Activated CD4-positive, CD25-positive, alpha-beta regulatory T cell treated with anti-CD3 and anti-CD28 coated beads, Interleukin-2, amount 50 U/mL, for 72 hours (primary cell): ENCODE results near the gene C1orf21.
"Not testable (repeated sequence)": the region's sequence is repeated elsewhere in the genome, so short reads cannot be mapped to it uniquely, and the experiment has no call there.

ENCODE experiments used
- DNase-seq: peaks from one replicate; pipeline ENCODE4 v3.0.0; 2021

C1orf21 gene

DNA sequence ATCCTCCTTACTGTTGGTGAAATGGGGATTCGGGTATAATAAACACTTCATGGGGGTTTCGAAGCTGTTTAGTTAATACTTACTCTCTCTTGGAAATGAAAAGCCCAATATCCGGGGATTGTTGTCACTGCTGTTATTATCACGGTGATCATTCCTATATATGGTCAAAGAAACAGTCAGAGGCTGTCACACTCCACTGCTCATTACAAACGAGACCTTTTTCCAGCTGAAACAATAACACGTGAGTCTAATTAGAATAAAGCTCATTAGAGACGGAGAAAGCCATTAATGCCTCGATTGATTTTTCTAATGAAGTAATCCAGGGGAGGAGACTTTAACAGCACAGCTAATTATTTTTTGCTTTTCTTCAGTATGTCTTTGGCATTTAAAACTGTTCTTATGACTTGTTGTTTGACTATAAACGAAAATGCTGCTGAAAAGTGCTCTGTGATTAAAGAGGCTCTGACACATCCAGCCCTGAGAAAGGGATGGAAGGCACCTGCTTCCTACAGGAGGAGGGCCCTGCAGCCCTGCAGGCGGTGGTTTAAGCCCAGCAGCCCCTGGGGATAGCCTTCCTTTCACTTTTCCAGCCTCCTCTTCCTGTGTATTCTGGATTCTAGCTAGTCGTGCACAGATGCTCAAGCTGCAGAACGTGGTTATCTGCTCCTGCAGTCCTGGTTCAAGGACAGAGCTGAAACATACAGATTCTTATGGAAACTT, 224.2 kb downstream of the C1orf21 start:
- DNase-seq: no peak

DNA sequence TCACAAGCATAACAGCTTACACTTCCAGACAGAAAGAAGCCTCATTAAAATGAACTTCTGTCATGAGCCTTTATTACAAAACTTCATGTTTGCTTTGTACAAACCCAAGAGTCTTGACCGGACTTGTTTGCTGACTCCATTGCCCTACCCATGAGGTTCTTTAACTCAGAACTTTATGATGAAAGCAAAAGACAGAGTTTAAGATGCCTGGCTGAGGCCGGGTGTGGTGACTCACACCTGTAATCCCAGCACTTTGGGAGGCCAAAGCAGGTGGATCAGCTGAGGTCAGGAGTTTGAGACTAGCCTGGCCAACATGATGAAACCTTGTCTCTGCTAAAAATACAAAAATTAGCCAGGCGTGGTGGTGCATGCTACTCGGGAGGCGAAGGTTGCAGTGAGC, 225.4 kb downstream of the C1orf21 start:
- not testable (repeated sequence) for DNase-seq

DNA sequence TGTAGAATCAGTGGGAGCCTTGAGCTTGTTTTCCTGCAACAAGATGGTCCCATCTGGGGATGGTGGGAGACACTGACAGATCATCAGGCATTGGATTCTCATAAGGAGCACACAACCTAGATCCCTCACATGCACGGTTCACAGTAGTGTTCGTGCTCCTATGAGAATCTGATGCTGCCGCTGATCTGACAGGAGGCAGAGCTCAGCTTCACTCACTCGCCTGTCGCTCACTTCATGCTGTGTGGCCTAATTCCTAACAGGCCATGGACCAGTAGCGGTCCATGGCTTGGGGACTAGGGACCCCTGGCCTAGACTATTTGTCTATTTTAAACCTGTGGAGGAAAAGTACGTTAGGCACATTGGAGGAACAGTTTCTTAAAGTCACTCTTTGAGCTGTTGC, 227.8 kb downstream of the C1orf21 start:
- no peak for DNase-seq

DNA sequence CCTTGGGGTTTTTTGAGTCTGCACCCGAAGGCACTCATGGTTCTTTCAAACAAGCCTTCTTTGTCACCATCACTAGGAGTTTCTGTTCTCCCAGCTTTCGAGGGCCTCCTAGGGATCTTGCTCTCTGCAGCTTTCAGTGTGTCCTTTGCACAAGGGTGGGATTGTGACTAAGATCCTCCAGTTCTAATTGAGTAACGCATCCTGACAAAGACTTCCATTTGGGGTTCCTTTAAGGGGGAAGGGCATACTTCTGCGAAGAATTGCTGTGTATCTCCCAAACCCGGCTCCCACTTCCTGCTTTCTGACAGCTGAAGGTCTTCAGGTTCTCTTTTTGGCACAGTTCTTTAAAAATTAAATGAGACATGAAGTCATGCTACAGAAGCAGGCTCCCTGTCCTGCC, 228.5 kb downstream of the C1orf21 start:
- DNase-seq: no peak

DNA sequence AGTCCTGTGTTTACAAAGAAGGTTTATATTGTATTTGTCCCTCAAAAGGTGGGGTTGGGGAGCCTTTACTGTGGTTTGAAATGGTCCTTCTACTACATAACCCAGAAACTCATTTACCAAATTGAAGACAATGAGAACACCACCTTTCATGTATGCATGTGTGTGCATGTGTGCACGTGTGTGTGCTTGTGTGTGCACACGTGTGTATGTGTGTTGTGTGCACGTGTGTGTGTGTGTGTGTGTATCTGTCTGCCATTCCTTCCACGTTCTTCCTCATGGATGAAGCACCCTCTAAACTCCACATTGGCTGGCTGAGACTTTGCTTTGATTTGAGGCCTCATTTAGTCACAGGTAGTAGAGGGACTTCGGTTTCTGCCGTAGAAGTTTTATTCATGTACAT, 229.7 kb downstream of the C1orf21 start:
- no peak for DNase-seq

- no peak for DNase-seq
Observed at GRCh38 chr1:184617433-184618029, 230.7 kb downstream of the C1orf21 start.

- DNase-seq: no peak
Observed at GRCh38 chr1:184618851-184619250, 232.0 kb downstream of the C1orf21 start.

- no peak for DNase-seq
Observed at GRCh38 chr1:184620469-184620868, 233.6 kb downstream of the C1orf21 start.

DNA sequence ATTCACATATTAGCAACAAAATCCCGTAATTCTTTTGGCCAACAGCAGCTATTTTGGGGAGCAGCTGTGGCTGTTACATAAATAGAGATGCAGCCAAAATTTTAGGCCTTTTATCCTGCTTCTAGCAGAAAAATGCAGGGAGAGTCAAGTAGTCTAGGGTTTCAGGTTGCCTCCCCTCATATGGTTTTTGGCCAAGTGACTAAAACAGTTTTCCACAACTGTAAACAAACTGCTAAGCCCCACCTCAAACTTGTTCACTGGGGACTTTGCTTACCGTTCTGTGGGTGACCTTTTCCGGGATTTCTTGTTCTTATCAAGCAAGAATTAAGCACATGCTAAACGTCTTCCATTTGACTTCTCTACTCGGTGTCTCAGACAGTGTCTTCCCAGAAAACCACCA, 234.4 kb downstream of the C1orf21 start:
- DNase-seq: no peak

GRCh38 chr1:184622136-184622823, 235.5 kb downstream of the C1orf21 start:
- no peak for DNase-seq

DNA sequence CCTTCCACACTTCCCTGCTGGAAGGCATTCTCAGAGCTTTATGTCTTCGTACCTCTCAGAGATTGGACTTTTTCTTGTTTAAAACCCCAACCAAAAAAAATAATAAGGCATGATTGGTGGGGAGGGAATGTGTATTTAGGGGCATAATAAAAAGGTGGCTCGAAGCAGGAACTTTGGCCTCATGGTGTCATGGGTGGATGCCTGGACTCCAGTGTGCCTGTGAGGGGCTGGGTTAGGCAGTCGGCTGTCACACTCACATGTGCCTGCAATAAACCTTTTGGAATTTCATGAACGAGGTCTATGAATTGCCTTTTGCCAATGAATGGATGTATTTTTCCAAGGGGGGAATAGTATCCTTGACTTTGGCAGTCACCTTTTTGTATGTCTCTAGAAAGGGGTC, 236.6 kb downstream of the C1orf21 start:
- DNase-seq: no peak

GRCh38 chr1:184624051-184624450, 237.2 kb downstream of the C1orf21 start:
- DNase-seq: no peak

DNA sequence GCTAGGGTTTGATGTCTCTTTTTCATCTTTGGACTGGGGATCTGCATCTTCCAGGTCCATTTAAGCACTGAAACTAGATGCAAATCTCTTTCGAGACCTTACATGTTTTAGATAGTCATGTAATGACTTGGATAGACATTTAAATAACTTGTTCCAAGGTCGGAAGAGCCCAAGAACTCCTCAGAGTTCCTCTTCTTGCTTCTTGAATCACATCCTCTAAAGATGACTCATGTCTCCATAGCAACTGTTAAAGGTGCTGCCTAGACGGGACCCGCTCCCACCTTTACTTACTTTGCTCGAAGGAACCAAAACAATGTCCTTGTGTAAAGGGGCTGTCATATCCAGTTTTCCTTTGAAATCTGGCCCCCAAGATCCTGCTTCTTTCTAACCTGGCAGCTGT, 237.8 kb downstream of the C1orf21 start:
- no peak for DNase-seq

- no peak for DNase-seq
Observed at GRCh38 chr1:184625271-184625670, 238.4 kb downstream of the C1orf21 start.

DNA sequence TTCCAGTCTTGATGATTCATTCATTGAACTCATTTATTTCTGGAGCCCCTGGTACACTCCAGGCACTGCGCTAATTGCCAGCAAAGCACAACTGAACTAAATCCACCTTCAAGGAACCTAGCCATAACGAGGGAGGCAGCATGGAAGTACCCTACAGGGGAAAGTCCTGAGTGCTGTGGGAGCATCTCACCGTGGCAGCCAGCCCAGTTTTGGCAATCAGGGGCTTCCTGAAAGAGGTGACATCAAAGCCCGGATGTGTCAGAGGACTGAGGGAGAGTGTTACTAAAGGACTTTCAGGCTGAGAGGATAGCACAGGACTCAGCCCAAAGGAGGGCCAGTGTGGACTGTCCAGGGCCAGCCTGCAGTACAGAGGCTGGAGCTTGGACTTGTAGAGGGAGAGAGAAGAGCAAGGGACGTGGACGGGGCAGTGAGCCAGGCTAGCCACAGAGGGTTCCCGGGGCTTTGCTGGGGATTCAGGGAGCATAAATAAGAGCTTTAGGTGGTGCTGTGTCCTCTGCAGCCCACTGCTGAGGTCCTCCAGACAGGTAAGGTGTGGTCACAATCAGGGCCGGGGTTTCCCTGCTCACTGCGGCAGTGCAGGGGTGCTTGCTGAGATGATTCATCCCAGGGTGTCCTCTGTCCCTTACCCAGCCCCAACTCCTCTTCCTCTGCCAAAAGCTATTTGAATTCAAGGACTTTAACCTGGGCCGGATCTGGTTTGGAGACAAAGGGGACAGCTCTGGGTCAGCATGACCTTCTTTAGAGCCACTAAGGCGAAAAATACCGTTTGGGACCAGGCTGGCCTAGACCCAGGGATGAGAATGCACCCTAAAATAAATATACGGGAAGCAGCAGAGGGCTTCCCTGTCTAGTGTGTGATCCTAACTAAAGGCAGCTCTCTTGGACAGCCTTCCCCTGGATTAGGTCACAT, 239.5 kb downstream of the C1orf21 start:
- no peak for DNase-seq

DNA sequence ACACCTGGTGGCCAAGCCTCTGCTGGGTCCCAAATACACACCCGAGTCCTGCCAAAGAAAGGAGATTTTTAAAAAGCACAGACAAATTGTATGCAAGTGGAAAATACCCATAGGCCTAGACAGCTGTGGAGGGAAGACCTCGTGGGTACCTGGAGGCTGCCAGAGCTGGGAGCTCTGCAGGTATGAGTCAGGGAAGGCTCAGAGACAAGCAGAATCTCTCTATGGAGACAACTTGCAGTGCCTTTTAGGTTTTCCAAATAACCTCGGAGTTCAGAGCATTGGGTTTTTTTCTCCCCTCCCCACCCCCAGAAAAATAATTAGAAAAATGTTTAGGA, 240.1 kb downstream of the C1orf21 start:
- no peak for DNase-seq

DNA sequence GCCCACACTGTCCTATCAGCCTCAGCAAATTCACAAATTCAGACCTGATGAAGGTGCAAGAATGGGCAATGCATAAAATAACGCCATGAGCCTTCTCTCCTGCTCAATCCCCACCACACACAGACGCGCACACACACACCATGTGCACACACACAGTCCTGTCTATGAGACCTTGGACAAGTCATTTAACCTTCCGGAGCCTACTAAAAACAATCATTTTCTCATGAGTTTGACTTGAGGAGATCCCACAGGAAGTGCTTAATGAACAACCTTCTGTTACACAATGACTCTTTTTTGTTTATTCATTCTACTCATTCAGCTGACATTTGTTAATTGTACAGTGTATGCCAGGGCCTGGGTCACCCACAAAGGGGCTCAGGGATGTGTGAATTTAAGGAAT, 242.4 kb downstream of the C1orf21 start:
- no peak for DNase-seq

- DNase-seq: no peak
Observed at GRCh38 chr1:184630679-184631060, 243.8 kb downstream of the C1orf21 start.

- no peak for DNase-seq
Observed at GRCh38 chr1:184632415-184633175, 245.8 kb downstream of the C1orf21 start.

- no peak for DNase-seq
Observed at GRCh38 chr1:184633785-184634184, 247.0 kb downstream of the C1orf21 start.

- no peak for DNase-seq
Observed at GRCh38 chr1:184634296-184634695, 247.5 kb downstream of the C1orf21 start.

GRCh38 chr1:184635347-184635979, 248.6 kb downstream of the C1orf21 start:
- no peak for DNase-seq
